PFSK-1 (cell line): ENCODE measurements around the gene UGDH.

ENCODE experiments used
- FOXP2 ChIP-seq: optimal IDR thresholded peaks from 2 replicates; pipeline ENCODE3; 2011; ENCODE audit warnings: borderline replicate concordance, control low read depth, inconsistent platforms; ENCODE audit not compliant: insufficient read depth; ENCODE audit errors: extremely low read length, extremely low read depth
- POLR2AphosphoS5 ChIP-seq: IDR thresholded peaks from 2 replicates; pipeline ENCODE4 v1.6.1; 2012; ENCODE audit warnings: low read depth, mild to moderate bottlenecking, control low read depth, low read length, moderate library complexity
- SIN3A ChIP-seq: IDR thresholded peaks from 2 replicates; pipeline ENCODE4 v1.6.1; 2012; ENCODE audit warnings: mild to moderate bottlenecking, low read length, moderate library complexity, borderline replicate concordance; ENCODE audit not compliant: insufficient read depth
- TAF1 ChIP-seq: IDR thresholded peaks from 2 replicates; pipeline ENCODE4 v1.6.1; 2012; ENCODE audit warnings: low read length, control low read depth, borderline replicate concordance; ENCODE audit not compliant: insufficient read depth
- TF ChIP-seq, protein P1 (sequence below), 2 experiments: IDR thresholded peaks; 2 replicates each; pipeline versions ENCODE4 v1.6.1 to v1.8.0; 2011 to 2012; ENCODE audit warnings: low read depth in 2 of 2, low read length in 2 of 2, control low read depth in 1 of 2, inconsistent platforms in 1 of 2, mild to moderate bottlenecking in 1 of 2, moderate library complexity in 1 of 2; ENCODE audit not compliant: insufficient read depth in 1 of 2

Gene UGDH

DNA sequence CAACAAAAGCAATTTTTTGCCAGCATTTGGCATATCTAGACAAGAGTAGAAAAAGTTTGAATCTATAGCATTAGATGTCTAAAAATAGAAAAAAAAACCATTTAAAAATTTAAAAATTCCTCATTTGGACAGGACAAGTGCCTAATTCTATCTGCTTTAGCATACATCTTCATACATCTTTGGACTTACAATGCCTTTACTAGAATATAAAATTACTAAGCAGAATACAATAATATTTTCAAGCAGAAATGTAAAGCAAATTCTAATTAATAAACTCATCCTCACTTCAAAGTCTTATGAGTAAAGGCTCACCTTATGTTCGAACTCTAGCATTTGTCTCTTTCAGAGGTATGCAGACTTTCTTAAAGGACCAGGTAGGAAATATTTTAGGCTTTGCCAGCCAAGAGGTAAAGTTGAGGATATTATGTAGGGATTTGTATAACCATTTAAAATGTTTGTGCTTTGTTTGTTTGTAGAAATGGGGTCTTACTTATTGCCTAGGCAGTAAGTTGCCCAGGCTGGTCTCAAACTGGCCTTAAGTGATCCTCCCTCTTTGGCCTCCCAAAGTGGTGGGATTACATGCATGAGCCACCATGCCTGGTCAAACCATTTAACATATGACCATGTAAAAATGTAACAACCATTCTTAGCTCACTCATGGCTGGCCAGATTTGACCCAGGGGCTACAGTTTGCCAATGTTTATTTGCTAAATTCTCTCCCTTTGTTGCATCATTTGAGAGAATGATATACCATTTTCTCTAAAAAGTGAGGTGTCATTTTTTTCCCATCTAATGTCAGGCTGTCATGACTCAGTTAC lies 29.1 kb downstream of the UGDH start:
- TF ChIP-seq FOXP2 (no peak), TAF1 (no peak)
- TF ChIP-seq, protein P1, sequence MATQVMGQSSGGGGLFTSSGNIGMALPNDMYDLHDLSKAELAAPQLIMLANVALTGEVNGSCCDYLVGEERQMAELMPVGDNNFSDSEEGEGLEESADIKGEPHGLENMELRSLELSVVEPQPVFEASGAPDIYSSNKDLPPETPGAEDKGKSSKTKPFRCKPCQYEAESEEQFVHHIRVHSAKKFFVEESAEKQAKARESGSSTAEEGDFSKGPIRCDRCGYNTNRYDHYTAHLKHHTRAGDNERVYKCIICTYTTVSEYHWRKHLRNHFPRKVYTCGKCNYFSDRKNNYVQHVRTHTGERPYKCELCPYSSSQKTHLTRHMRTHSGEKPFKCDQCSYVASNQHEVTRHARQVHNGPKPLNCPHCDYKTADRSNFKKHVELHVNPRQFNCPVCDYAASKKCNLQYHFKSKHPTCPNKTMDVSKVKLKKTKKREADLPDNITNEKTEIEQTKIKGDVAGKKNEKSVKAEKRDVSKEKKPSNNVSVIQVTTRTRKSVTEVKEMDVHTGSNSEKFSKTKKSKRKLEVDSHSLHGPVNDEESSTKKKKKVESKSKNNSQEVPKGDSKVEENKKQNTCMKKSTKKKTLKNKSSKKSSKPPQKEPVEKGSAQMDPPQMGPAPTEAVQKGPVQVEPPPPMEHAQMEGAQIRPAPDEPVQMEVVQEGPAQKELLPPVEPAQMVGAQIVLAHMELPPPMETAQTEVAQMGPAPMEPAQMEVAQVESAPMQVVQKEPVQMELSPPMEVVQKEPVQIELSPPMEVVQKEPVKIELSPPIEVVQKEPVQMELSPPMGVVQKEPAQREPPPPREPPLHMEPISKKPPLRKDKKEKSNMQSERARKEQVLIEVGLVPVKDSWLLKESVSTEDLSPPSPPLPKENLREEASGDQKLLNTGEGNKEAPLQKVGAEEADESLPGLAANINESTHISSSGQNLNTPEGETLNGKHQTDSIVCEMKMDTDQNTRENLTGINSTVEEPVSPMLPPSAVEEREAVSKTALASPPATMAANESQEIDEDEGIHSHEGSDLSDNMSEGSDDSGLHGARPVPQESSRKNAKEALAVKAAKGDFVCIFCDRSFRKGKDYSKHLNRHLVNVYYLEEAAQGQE (IDR thresholded peaks at IDR 0.05; ENCODE audit: insufficient read depth in 1 of 2, low read depth in 2 of 2, low read length in 2 of 2): no peak

DNA sequence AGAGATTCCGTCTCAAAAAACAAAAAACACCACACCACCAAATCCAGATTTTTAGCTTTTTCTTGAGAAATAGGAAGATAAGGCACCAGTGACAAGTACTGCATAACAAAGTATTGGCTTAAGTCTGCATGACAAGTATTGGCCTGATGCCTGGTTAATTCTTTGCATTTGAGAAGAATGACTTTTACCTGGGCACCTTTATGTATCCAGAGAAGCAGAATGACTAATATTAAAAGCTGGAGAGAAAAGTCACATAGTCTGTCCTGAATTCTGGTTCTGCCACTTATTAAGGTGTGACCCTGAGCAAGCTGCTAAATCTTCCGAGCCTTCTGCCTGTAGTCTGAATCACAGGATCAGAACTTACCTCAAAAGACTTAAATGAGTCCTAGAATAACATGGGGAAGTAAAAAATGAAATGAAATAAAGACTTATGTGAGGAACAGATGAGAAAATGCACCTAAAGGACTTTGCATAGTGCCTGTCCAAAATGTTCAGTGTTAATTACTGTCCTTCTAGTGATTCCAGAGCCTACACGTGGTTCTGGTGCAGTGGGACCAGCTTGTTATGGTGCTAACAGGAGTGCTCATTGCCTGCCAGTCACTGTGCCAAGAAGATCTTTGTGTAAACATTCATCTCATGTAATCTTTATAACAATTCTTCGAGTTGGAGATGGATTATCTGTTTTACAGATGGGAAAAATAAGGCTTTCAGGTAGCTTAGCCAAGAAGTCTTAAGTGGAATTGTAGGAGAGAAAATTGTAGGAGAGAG lies 31.6 kb downstream of the UGDH start:
- TF ChIP-seq, protein P1 (IDR thresholded peaks at IDR 0.05; ENCODE audit: insufficient read depth in 1 of 2, low read depth in 2 of 2, low read length in 2 of 2): no peak

DNA sequence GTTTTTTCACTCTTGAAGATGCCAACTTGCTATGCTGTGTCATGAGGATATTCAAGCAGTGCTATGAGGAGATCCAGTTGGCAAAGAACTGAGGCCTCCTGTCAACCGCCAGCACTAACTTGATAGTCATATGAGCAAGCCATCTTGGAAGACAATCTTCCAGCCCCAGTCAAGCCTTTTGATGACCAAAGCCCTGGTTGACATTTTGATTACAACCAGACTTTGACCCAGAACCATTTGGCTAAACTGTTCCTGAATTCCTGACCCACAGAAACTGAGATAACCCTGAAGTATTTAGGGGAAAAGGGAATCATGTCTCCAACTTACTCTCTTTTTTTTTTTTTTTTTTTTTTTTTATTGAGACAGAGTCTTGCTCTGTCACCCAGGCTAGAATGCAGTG lies 32.9 kb downstream of the UGDH start:
- no peak for TF ChIP-seq TAF1
- TF ChIP-seq SIN3A: no peak
- no peak for TF ChIP-seq FOXP2
- no peak for TF ChIP-seq POLR2AphosphoS5
- TF ChIP-seq, protein P1 (IDR thresholded peaks at IDR 0.05; ENCODE audit: insufficient read depth in 1 of 2, low read depth in 2 of 2, low read length in 2 of 2): no peak

DNA sequence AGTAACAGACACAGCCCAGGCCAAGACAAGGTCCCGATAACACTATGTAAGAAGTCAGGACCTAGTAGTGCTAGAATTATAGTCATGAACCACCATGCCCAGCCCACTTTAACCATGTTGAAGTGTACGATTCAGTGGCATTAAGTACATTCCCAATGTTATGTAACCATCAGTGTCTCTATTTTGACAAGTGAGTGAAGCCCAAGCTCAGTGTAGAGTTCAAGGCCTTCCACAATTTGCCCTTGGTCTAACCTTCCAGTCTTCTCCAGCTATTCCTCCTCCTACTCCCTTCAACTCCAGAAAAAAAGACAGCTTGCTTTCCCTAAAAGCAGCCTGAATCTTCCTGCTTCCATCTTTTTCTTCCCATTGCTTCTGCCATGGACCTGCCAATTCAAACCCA lies 36.9 kb downstream of the UGDH start:
- no peak for TF ChIP-seq POLR2AphosphoS5
- TF ChIP-seq, protein P1 (IDR thresholded peaks at IDR 0.05; ENCODE audit: insufficient read depth in 1 of 2, low read depth in 2 of 2, low read length in 2 of 2): no peak
- no peak for TF ChIP-seq SIN3A
- no peak for TF ChIP-seq TAF1
- no peak for TF ChIP-seq FOXP2
